Measurements from ENCODE around the gene BCAS3.

GRCh38 chr17:60676758-60677307 is 818 bp upstream of the BCAS3 start:
- no peak for TF ChIP-seq CTCF (conservative IDR thresholded peaks at IDR 0.05; ENCODE audit: low read length)
- TF ChIP-seq EZH2phosphoT487 (IDR thresholded peaks at IDR 0.05; ENCODE audit: borderline replicate concordance, low read depth, low read length) = no peak
